ENCODE measurements around the gene AUTS2.

AUTS2 gene

DNA sequence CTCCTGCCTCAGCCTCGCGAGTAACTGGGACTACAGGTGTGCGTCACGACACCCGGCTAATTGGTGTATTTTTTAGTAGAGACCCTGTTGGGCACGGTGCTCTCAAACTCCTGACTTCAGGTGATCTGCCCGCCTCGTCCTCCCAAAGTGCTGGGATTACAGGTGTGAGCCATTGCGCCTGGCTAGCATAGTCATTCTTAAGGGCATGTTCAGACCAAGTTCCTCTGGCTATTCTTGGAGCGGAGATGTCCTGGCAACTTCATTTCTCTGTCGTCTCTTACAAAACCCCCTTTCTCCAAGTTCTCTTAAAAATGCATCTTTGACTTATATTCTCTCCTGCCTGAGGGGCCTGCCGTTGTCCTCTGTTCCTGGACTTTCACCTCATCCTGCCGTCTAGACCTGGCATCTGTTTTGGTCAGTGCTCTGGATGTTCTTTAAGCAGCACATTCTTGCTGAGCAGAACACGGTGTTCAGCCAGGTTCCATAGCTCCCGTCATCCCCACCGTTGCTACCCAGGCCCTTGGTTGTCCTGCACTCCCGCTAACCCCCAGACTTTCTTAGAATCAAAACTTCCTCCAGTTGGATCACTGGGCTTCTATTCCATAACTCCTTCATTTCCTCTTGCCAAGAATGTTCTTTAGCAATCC is 1023.8 kb downstream of the AUTS2 start:
- H3K4me3 ChIP-seq (ENCODE audit: low read depth in 1 of 5, low read length in 5 of 5): no peak overlapping the region
- H3K9ac ChIP-seq (ENCODE audit: low read length in 5 of 5): no peak overlapping the region
- H3K27me3 ChIP-seq (ENCODE audit: control insufficient read depth in 5 of 5, insufficient read depth in 4 of 5, low read length in 5 of 5): no peaks in the 10 kb centered on the region
- H3K36me3 ChIP-seq (ENCODE audit: control insufficient read depth in 5 of 5, insufficient read depth in 5 of 5, low read length in 5 of 5): no peaks in the 10 kb centered on the region
- no peaks in the 10 kb centered on the region for H3K4me1 ChIP-seq (ENCODE audit: control insufficient read depth in 5 of 5, insufficient read depth in 5 of 5, low read length in 5 of 5)
- H3K9me3 ChIP-seq (ENCODE audit: control insufficient read depth in 5 of 5, low read length in 5 of 5): no peaks in the 10 kb centered on the region
- H3K27ac ChIP-seq (ENCODE audit: low read depth, low read length): no peak overlapping the region

DNA sequence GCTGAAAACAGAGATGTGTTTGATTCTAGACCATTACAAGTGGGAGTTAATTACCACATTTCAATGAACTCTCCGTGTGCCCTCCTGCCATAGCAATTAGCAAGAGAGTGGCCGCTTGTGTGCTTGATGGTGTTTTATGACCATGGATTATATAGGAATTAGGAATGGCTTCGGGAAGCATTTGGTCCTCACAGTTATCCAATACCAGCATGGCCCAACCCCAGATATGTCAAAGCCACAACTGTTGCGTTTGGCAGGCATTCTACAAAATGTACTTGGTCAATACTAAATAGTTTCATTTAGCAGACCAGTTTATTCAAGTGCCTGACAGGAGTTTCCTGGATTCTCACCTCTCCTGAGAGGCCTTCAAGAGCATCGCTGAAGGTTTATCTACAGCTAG is 1024.7 kb downstream of the AUTS2 start:
- Histone ChIP-seq H3K36me3 (ENCODE audit: control insufficient read depth in 5 of 5, insufficient read depth in 5 of 5, low read length in 5 of 5) (no peaks in the 10 kb centered on the region), H3K4me1 (ENCODE audit: control insufficient read depth in 5 of 5, insufficient read depth in 5 of 5, low read length in 5 of 5) (no peaks in the 10 kb centered on the region), H3K9ac (ENCODE audit: low read length in 5 of 5) (no peak overlapping the region), H3K27me3 (ENCODE audit: control insufficient read depth in 5 of 5, insufficient read depth in 4 of 5, low read length in 5 of 5) (no peaks in the 10 kb centered on the region), H3K9me3 (ENCODE audit: control insufficient read depth in 5 of 5, low read length in 5 of 5) (no peaks in the 10 kb centered on the region), H3K4me3 (ENCODE audit: low read depth in 1 of 5, low read length in 5 of 5) (no peak overlapping the region), H3K27ac (ENCODE audit: low read depth, low read length) (no peak overlapping the region)

DNA sequence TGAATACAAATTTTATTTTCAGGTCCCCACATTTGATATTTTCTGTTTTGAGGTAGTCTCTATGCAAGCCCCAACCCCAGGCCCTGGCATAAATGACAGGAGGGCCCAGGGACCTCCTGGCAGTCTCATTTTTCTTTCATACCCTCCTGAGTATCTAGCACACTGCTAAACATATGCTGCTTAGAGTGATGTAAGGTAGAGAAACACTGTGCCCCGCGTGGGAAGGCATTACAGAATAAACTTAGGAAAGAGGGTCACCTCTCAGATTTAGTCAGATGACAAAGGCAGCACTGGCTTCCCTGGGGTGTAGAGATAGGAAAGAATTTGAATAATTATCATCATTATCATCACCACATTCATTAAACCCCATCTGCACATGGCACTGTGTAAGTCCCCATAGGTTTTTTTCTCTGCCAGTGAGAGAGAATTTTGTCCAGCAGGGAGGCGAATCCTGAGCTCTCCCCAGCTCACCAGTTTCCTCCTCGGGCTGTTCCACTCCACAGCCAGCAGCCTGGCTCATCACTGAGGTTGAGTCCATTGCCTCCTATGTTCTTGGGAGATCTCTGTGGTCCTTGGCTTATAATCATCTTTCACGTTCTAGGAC is 1026.3 kb downstream of the AUTS2 start:
- Histone ChIP-seq H3K4me3 (ENCODE audit: low read depth in 1 of 5, low read length in 5 of 5) (no peak overlapping the region), H3K4me1 (ENCODE audit: control insufficient read depth in 5 of 5, insufficient read depth in 5 of 5, low read length in 5 of 5) (no peaks in the 10 kb centered on the region), H3K27ac (ENCODE audit: low read depth, low read length) (no peak overlapping the region), H3K36me3 (ENCODE audit: control insufficient read depth in 5 of 5, insufficient read depth in 5 of 5, low read length in 5 of 5) (no peaks in the 10 kb centered on the region), H3K9me3 (ENCODE audit: control insufficient read depth in 5 of 5, low read length in 5 of 5) (no peaks in the 10 kb centered on the region), H3K27me3 (ENCODE audit: control insufficient read depth in 5 of 5, insufficient read depth in 4 of 5, low read length in 5 of 5) (no peaks in the 10 kb centered on the region), H3K9ac (ENCODE audit: low read length in 5 of 5) (no peak overlapping the region)

DNA sequence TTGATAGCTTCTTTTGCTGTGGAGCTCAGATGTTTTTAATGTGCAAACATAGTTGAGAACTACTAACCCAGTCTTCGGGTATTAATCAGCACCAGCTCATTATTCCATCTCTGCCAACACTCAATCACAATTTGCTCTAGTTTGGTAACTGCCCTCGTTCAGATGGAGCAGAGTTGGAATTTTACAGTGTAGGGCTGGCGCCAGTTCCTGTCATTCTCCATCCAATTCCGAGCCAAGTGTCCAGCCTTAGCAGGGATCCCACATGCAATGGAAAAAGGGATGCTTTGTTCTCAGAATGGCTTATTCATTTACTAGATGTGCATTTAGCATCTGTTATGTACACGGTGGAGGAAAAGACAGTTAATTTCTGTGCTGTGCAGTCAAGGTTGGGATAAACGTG is 1029.2 kb downstream of the AUTS2 start:
- no peak overlapping the region for H3K9ac ChIP-seq (ENCODE audit: low read length in 5 of 5)
- no peaks in the 10 kb centered on the region for H3K36me3 ChIP-seq (ENCODE audit: control insufficient read depth in 5 of 5, insufficient read depth in 5 of 5, low read length in 5 of 5)
- no peak overlapping the region for H3K4me3 ChIP-seq (ENCODE audit: low read depth in 1 of 5, low read length in 5 of 5)
- no peaks in the 10 kb centered on the region for H3K9me3 ChIP-seq (ENCODE audit: control insufficient read depth in 5 of 5, low read length in 5 of 5)
- peaks cover 0 to 13% (median 6%) of the 10 kb centered on the region in 5 donors for H3K4me1 ChIP-seq (ENCODE audit: control insufficient read depth in 5 of 5, insufficient read depth in 5 of 5, low read length in 5 of 5)
- H3K27ac ChIP-seq (ENCODE audit: low read depth, low read length): no peak overlapping the region
- H3K27me3 ChIP-seq (ENCODE audit: control insufficient read depth in 5 of 5, insufficient read depth in 4 of 5, low read length in 5 of 5): no peaks in the 10 kb centered on the region

DNA sequence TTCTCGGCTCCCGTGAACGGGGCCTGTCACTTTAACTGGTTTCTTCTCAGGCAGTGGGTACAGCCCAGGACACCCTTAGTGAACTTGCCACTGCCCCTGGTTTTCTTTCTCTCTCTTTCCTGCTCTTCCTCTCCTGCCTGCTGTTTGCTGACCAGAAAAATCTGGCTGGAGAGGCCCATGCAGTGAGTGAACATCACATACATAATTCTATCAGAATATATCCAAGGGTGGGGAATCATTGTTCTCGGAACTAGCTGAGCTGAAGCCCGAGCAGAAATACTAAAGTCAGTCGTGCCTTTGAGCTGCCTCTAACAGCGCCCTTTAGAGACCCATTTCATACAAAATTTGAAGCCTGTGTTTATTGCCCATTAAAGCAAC is 1032.2 kb downstream of the AUTS2 start:
- no peak overlapping the region for H3K27ac ChIP-seq (ENCODE audit: low read depth, low read length)
- H3K36me3 ChIP-seq (ENCODE audit: control insufficient read depth in 5 of 5, insufficient read depth in 5 of 5, low read length in 5 of 5): no peaks in the 10 kb centered on the region
- H3K4me3 ChIP-seq (ENCODE audit: low read depth in 1 of 5, low read length in 5 of 5): no peak overlapping the region
- H3K9me3 ChIP-seq (ENCODE audit: control insufficient read depth in 5 of 5, low read length in 5 of 5): no peaks in the 10 kb centered on the region
- peaks cover 0 to 13% (median 6%) of the 10 kb centered on the region in 5 donors for H3K4me1 ChIP-seq (ENCODE audit: control insufficient read depth in 5 of 5, insufficient read depth in 5 of 5, low read length in 5 of 5)
- H3K9ac ChIP-seq (ENCODE audit: low read length in 5 of 5): no peak overlapping the region
- H3K27me3 ChIP-seq (ENCODE audit: control insufficient read depth in 5 of 5, insufficient read depth in 4 of 5, low read length in 5 of 5): no peaks in the 10 kb centered on the region

DNA sequence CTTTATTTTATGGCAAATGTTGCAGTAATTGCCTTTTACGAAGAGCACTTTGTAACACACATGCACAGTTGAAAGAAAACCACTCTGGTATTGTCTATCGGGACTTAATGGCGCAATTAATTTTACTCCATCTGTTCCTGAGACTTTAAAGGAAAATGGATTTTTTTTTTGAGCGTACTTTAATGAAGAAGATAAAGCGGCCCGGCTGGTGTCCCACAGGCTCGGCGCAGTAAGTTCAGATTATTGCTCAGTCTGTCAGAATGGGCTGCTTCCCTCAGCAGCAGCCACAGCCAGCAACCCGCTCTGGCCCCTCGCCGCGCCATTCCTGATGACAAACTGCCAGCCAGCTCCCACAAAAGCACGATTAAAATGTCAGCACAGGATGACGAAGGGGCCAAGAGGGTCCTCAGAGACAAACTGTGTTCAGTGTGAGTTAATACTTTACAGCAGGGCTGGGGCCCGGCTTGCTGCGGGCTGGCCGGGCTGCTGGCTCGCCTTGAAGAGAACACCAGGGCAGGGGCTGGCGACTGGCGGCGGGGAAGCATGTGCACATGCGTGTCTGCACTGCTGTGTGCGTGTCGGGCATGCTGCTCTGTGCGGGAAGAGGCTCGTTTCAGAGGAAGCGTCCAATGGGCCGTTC is 1032.7 kb downstream of the AUTS2 start:
- Histone ChIP-seq H3K36me3 (ENCODE audit: control insufficient read depth in 5 of 5, insufficient read depth in 5 of 5, low read length in 5 of 5) (no peaks in the 10 kb centered on the region), H3K27ac (ENCODE audit: low read depth, low read length) (no peak overlapping the region), H3K9ac (ENCODE audit: low read length in 5 of 5) (peak overlapping the region in 1 of 5 donors; percentile 9), H3K27me3 (ENCODE audit: control insufficient read depth in 5 of 5, insufficient read depth in 4 of 5, low read length in 5 of 5) (no peaks in the 10 kb centered on the region), H3K4me1 (ENCODE audit: control insufficient read depth in 5 of 5, insufficient read depth in 5 of 5, low read length in 5 of 5) (peaks cover 0 to 13% (median 6%) of the 10 kb centered on the region in 5 donors), H3K9me3 (ENCODE audit: control insufficient read depth in 5 of 5, low read length in 5 of 5) (no peaks in the 10 kb centered on the region), H3K4me3 (ENCODE audit: low read depth in 1 of 5, low read length in 5 of 5) (peak overlapping the region in 2 of 5 donors; percentile 18 to 43)

DNA sequence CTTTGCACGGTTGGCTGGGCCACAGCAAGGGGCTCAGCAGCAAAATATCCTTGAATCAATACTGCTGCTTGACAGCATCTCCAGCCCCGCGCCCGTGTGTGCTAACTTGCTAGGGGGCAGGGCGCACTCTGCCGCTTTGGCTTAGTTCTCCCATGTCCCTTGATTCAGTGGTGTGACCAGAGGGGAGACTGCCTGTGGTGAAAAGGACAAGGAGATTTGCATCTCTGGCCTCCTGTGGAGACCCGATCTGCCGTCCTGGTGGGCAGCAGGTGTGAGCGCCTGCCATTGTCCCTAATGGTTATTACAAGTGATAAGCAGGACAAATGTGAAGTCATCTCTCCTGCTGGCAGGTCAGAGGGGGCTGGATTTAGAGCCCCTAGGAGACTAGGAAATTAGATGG is 1033.4 kb downstream of the AUTS2 start:
- H3K36me3 ChIP-seq (ENCODE audit: control insufficient read depth in 5 of 5, insufficient read depth in 5 of 5, low read length in 5 of 5): no peaks in the 10 kb centered on the region
- H3K9ac ChIP-seq (ENCODE audit: low read length in 5 of 5): no peak overlapping the region
- no peaks in the 10 kb centered on the region for H3K27me3 ChIP-seq (ENCODE audit: control insufficient read depth in 5 of 5, insufficient read depth in 4 of 5, low read length in 5 of 5)
- no peak overlapping the region for H3K4me3 ChIP-seq (ENCODE audit: low read depth in 1 of 5, low read length in 5 of 5)
- no peaks in the 10 kb centered on the region for H3K9me3 ChIP-seq (ENCODE audit: control insufficient read depth in 5 of 5, low read length in 5 of 5)
- no peak overlapping the region for H3K27ac ChIP-seq (ENCODE audit: low read depth, low read length)
- H3K4me1 ChIP-seq (ENCODE audit: control insufficient read depth in 5 of 5, insufficient read depth in 5 of 5, low read length in 5 of 5): peaks cover 0 to 13% (median 6%) of the 10 kb centered on the region in 5 donors

DNA sequence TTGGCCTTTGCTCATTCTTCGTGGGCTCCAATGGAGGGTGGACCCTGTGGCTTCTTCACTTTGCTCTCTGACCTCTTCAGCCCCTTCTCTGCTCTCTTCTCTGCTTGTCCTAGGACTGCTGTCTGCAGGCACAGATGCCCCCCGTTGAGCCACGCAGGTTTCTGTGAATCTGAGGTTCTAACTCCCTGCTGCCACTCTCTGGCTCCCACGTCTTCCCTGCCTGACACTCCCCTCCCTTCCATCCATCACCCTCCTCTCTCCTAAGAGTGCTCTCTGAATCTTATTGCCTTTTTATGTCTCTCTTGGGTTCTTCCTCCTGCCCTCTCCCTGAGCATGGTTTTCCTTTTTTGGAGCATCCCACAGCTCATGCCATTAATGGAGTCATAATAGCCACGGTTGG is 1034.1 kb downstream of the AUTS2 start:
- peaks cover 0 to 13% (median 6%) of the 10 kb centered on the region in 5 donors for H3K4me1 ChIP-seq (ENCODE audit: control insufficient read depth in 5 of 5, insufficient read depth in 5 of 5, low read length in 5 of 5)
- no peak overlapping the region for H3K27ac ChIP-seq (ENCODE audit: low read depth, low read length)

DNA sequence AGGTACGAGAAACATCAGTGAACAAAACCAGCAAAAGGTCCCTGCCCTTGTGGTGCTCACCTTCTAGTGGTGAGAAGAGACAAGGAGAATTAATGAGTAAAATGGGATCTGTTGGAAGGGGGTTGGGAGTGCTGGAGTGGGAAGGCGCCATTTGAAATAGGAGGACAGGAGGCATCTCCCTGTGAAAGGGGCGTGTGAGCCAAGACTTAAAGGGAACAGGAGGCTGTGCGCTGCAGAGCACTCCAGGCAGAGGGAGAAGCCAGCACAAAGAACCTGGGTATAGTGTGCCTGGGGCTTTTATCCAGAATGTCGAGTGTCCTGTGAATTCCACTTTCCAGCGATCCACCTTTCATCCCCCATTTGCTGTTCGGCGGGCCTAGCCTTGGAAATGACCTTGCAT is 1035.8 kb downstream of the AUTS2 start:
- H3K9ac ChIP-seq (ENCODE audit: low read length in 5 of 5): no peak overlapping the region
- no peak overlapping the region for H3K4me3 ChIP-seq (ENCODE audit: low read depth in 1 of 5, low read length in 5 of 5)
- H3K36me3 ChIP-seq (ENCODE audit: control insufficient read depth in 5 of 5, insufficient read depth in 5 of 5, low read length in 5 of 5): no peaks in the 10 kb centered on the region
- H3K27ac ChIP-seq (ENCODE audit: low read depth, low read length): no peak overlapping the region
- no peaks in the 10 kb centered on the region for H3K9me3 ChIP-seq (ENCODE audit: control insufficient read depth in 5 of 5, low read length in 5 of 5)
- peaks cover 0 to 13% (median 6%) of the 10 kb centered on the region in 5 donors for H3K4me1 ChIP-seq (ENCODE audit: control insufficient read depth in 5 of 5, insufficient read depth in 5 of 5, low read length in 5 of 5)
- no peaks in the 10 kb centered on the region for H3K27me3 ChIP-seq (ENCODE audit: control insufficient read depth in 5 of 5, insufficient read depth in 4 of 5, low read length in 5 of 5)

More for the DNA sequence above, 1034.1 kb downstream of the AUTS2 start:
- H3K36me3 ChIP-seq (ENCODE audit: control insufficient read depth in 5 of 5, insufficient read depth in 5 of 5, low read length in 5 of 5): no peaks in the 10 kb centered on the region
- no peak overlapping the region for H3K4me3 ChIP-seq (ENCODE audit: low read depth in 1 of 5, low read length in 5 of 5)
- no peaks in the 10 kb centered on the region for H3K27me3 ChIP-seq (ENCODE audit: control insufficient read depth in 5 of 5, insufficient read depth in 4 of 5, low read length in 5 of 5)
- H3K9ac ChIP-seq (ENCODE audit: low read length in 5 of 5): no peak overlapping the region
- H3K9me3 ChIP-seq (ENCODE audit: control insufficient read depth in 5 of 5, low read length in 5 of 5): no peaks in the 10 kb centered on the region

DNA sequence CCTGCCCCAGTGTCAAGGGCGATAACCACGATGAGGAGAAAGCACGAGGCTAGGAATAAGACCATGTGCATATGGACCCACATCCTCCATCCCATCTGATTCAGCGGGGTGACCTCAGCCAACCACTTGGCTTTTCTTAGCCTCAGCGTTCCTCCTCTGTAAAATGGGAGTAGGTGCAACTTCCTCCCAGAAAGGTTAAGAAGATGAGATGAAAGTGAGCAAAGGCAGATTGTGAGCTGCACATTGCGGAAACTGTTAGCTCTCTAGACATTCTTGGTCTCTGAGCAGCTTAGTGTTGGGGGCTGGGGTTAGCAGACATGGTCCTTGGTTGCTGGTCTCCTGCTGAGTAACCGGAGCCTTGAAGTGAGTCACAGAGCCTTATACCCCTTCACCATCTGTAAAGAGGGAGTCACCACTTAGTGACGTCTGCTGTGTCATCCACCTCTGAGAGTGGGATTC is 1036.4 kb downstream of the AUTS2 start:
- Histone ChIP-seq H3K9me3 (ENCODE audit: control insufficient read depth in 5 of 5, low read length in 5 of 5) (no peaks in the 10 kb centered on the region), H3K4me1 (ENCODE audit: control insufficient read depth in 5 of 5, insufficient read depth in 5 of 5, low read length in 5 of 5) (peaks cover 0 to 13% (median 6%) of the 10 kb centered on the region in 5 donors), H3K27ac (ENCODE audit: low read depth, low read length) (no peak overlapping the region), H3K4me3 (ENCODE audit: low read depth in 1 of 5, low read length in 5 of 5) (no peak overlapping the region), H3K36me3 (ENCODE audit: control insufficient read depth in 5 of 5, insufficient read depth in 5 of 5, low read length in 5 of 5) (no peaks in the 10 kb centered on the region), H3K9ac (ENCODE audit: low read length in 5 of 5) (no peak overlapping the region), H3K27me3 (ENCODE audit: control insufficient read depth in 5 of 5, insufficient read depth in 4 of 5, low read length in 5 of 5) (no peaks in the 10 kb centered on the region)
